IMR-90 (cell line): ENCODE results near the gene GARNL3. TPM values are rescaled to one million over a fixed set of nuclear protein-coding genes. Genes with fewer than 3 reads are reported as not detected.

Experiments used
- ATAC-seq: fragments of 200-7000 bp; cut with Tn5 transposase; 2 replicates; pipeline ENCODE4 v1.9.1; 2020; ENCODE audit warnings: low read depth, mild to moderate bottlenecking, moderate library complexity
- BruUV-seq: library from RNA; stranded (reverse); fragments of 400-500 nt; replicated peaks from 2 replicates; lab custom pipeline; 2021; lab: Mats Ljungman, UMichigan
- CTCF ChIA-PET: fragments of 300-600 bp; formaldehyde crosslinking; extraction: SDS; loops from one replicate; lab custom pipeline; 2021; ENCODE audit warnings: antibody characterized with exemption; lab: Yijun Ruan, JAX
- POLR2A ChIA-PET: fragments of 300-600 bp; sonication (Branson Sonifier 250); formaldehyde crosslinking; loops from one replicate; lab custom pipeline; 2022; ENCODE audit warnings: antibody characterized with exemption; ENCODE audit not compliant: unreplicated experiment; lab: Charles Lee
- DNase-seq: peaks from one replicate; pipeline ENCODE4 v3.0.0; 2013
- H2AFZ ChIP-seq: replicated peaks from 2 replicates; pipeline ENCODE3; 2013; ENCODE audit warnings: low read length, mild to moderate bottlenecking; ENCODE audit not compliant: poor library complexity
- H2AK5ac ChIP-seq: 2 replicates; pipeline ENCODE4 v1.6.1; 2013; ENCODE audit warnings: low read depth, low read length, inconsistent platforms
- H2AK9ac ChIP-seq: replicated peaks from 2 replicates; pipeline ENCODE3; 2013; ENCODE audit warnings: mild to moderate bottlenecking, low read depth, low read length, moderate library complexity; ENCODE audit not compliant: poor library complexity
- H2BK120ac ChIP-seq: 2 replicates; pipeline ENCODE4 v1.6.1; 2013; ENCODE audit warnings: low read depth, low read length, inconsistent platforms
- H2BK15ac ChIP-seq: 3 replicates; pipeline ENCODE4 v1.6.1; 2013; ENCODE audit warnings: low read depth, low read length, inconsistent platforms
- H2BK20ac ChIP-seq: 2 replicates; pipeline ENCODE4 v1.6.1; 2013; ENCODE audit warnings: low read depth, mild to moderate bottlenecking, inconsistent platforms, low read length, moderate library complexity
- H2BK5ac ChIP-seq: 2 replicates; pipeline ENCODE4 v1.6.1; 2013; ENCODE audit warnings: mild to moderate bottlenecking, low read depth, low read length, inconsistent platforms; ENCODE audit not compliant: poor library complexity, severe bottlenecking
- H3K14ac ChIP-seq: replicated peaks from 2 replicates; pipeline ENCODE4 v1.6.1; 2013; ENCODE audit warnings: low read depth, low read length, inconsistent platforms
- H3K18ac ChIP-seq: 2 replicates; pipeline ENCODE4 v1.6.1; 2013; ENCODE audit warnings: low read depth, low read length, control low read depth
- H3K23ac ChIP-seq: 2 replicates; pipeline ENCODE4 v1.6.1; 2013; ENCODE audit warnings: low read depth, low read length, inconsistent platforms
- H3K27ac ChIP-seq: 2 replicates; pipeline ENCODE4 v1.5.1; 2013; ENCODE audit warnings: mild to moderate bottlenecking, control low read depth, low read length; ENCODE audit not compliant: insufficient read depth
- H3K27me3 ChIP-seq: 2 replicates; pipeline ENCODE4 v1.6.1; 2013; ENCODE audit warnings: low read length; ENCODE audit not compliant: control insufficient read depth, insufficient read depth
- H3K36me3 ChIP-seq: 2 replicates; pipeline ENCODE4 v1.6.1; 2013; ENCODE audit warnings: low read length, mixed read lengths; ENCODE audit not compliant: control insufficient read depth, insufficient read depth
- H3K4ac ChIP-seq: 2 replicates; pipeline ENCODE4 v1.6.1; 2013; ENCODE audit warnings: low read depth, low read length, inconsistent platforms
- H3K4me1 ChIP-seq: 2 replicates; pipeline ENCODE4 v1.6.1; 2013; ENCODE audit warnings: low read length, mixed read lengths; ENCODE audit not compliant: control insufficient read depth, insufficient read depth
- H3K4me2 ChIP-seq: 2 replicates; pipeline ENCODE4 v1.6.1; 2013; ENCODE audit warnings: low read depth, mild to moderate bottlenecking, control low read depth, low read length, moderate library complexity
- H3K4me3 ChIP-seq: 2 replicates; pipeline ENCODE4 v1.5.1; 2013; ENCODE audit warnings: low read depth, mild to moderate bottlenecking, control low read depth, low read length, moderate library complexity; ENCODE audit not compliant: insufficient read depth
- H3K56ac ChIP-seq: 2 replicates; pipeline ENCODE4 v1.6.1; 2013; ENCODE audit warnings: low read length, inconsistent platforms; ENCODE audit not compliant: insufficient read depth; ENCODE audit errors: extremely low read depth
- H3K79me1 ChIP-seq, 2 experiments: 2 replicates each; pipeline ENCODE4 v1.6.1; 2013; ENCODE audit warnings: low read length in 2 of 2, inconsistent platforms in 1 of 2, low read depth in 1 of 2
- H3K9ac ChIP-seq: 2 replicates; pipeline ENCODE4 v1.6.1; 2013; ENCODE audit warnings: low read depth, low read length, control low read depth
- H3K9me1 ChIP-seq: 2 replicates; pipeline ENCODE4 v1.6.1; 2013; ENCODE audit warnings: low read length, inconsistent platforms; ENCODE audit not compliant: insufficient read depth
- H3K9me3 ChIP-seq: 2 replicates; pipeline ENCODE4 v1.6.1; 2013; ENCODE audit warnings: low read length; ENCODE audit not compliant: control insufficient read depth, insufficient read depth
- H4K20me1 ChIP-seq: 2 replicates; pipeline ENCODE4 v1.6.1; 2013; ENCODE audit warnings: low read length, inconsistent platforms; ENCODE audit not compliant: insufficient read depth
- H4K5ac ChIP-seq: 2 replicates; pipeline ENCODE4 v1.6.1; 2013; ENCODE audit warnings: mild to moderate bottlenecking, low read depth, low read length, control low read depth
- H4K8ac ChIP-seq, 2 experiments: 2 replicates each; pipeline ENCODE4 v1.6.1; 2013; ENCODE audit warnings: low read depth in 2 of 2, low read length in 2 of 2, control low read depth in 1 of 2, inconsistent platforms in 1 of 2
- H4K91ac ChIP-seq: 2 replicates; pipeline ENCODE4 v1.6.1; 2013; ENCODE audit warnings: low read depth, low read length, inconsistent platforms; ENCODE audit not compliant: insufficient read depth
- BHLHE40 ChIP-seq: fragments of 150-350 bp; IDR thresholded peaks from 2 replicates; pipeline ENCODE4 v1.6.1; 2016; ENCODE audit warnings: mild to moderate bottlenecking, low read depth, low read length
- CEBPB ChIP-seq: IDR thresholded peaks from 2 replicates; pipeline ENCODE4 v1.6.1; 2012; ENCODE audit warnings: low read depth, low read length, improper control_type of control experiment
- CHD1 ChIP-seq: IDR thresholded peaks from 2 replicates; pipeline ENCODE4 v1.6.1; 2012; ENCODE audit warnings: low read depth, low read length, improper control_type of control experiment
- MAZ ChIP-seq: IDR thresholded peaks from 2 replicates; pipeline ENCODE4 v1.6.1; 2012; ENCODE audit warnings: low read depth, mild to moderate bottlenecking, low read length, improper control_type of control experiment, moderate library complexity, borderline replicate concordance
- MXI1 ChIP-seq: IDR thresholded peaks from 2 replicates; pipeline ENCODE4 v1.6.1; 2012; ENCODE audit warnings: low read depth, mild to moderate bottlenecking, low read length, moderate library complexity, borderline replicate concordance
- POLR2A ChIP-seq: IDR thresholded peaks from 2 replicates; pipeline ENCODE4 v1.6.1; 2012; ENCODE audit warnings: mild to moderate bottlenecking, low read depth, low read length
- RAD21 ChIP-seq: IDR thresholded peaks from 2 replicates; pipeline ENCODE4 v1.6.1; 2012; ENCODE audit warnings: low read length, improper control_type of control experiment
- RCOR1 ChIP-seq: IDR thresholded peaks from 2 replicates; pipeline ENCODE4 v1.6.1; 2012; ENCODE audit warnings: mild to moderate bottlenecking, low read length, improper control_type of control experiment; ENCODE audit not compliant: insufficient replicate concordance
- RFX5 ChIP-seq: IDR thresholded peaks from 2 replicates; pipeline ENCODE4 v1.8.0; 2012; ENCODE audit warnings: low read depth, mild to moderate bottlenecking, low read length, moderate library complexity
- SMC3 ChIP-seq: fragments of 150-350 bp; IDR thresholded peaks from 2 replicates; pipeline ENCODE4 v1.6.1; 2016; ENCODE audit warnings: low read depth, mild to moderate bottlenecking, antibody characterized with exemption, low read length, moderate library complexity
- dilution Hi-C: fragments of 300-500 bp; cut with HindIII; formaldehyde crosslinking; loops from one replicate; pipeline ENCODE4 v1.14.3; 2018; ENCODE audit warnings: low sequenced_read_pairs; ENCODE audit not compliant: unreplicated experiment
- in situ Hi-C: fragments of 300-500 bp; cut with MboI; formaldehyde crosslinking; loops from 3 replicates; pipeline ENCODE4 v1.14.3; 2019; ENCODE audit warnings: low sequenced_read_pairs, inconsistent platforms, mixed read lengths
- intact Hi-C: fragments of 100-400 bp; cut with micrococcal nuclease; formaldehyde crosslinking; loops from 2 replicates; pipeline ENCODE4 v1.10.0; 2022
- polyA plus RNA-seq, 3 experiments: library from polyadenylated mRNA; depleted of rRNA; stranded (reverse); fragments of >200 nt; gene quantifications; 2 replicates each; pipeline ENCODE4 v1.2.3, GENCODE V29; 2012; ENCODE audit warnings: low replicate concordance in 1 of 3
- total RNA-seq: library from RNA; depleted of rRNA; stranded (reverse); fragments of >200 nt; gene quantifications from 2 replicates; pipeline ENCODE4 v1.2.3, GENCODE V29; 2012

The GARNL3 gene
- total and polyA plus RNA-seq, 2 of the 4 experiments (the other 2 are of a cell fraction) = 1.9 to 5.0 TPM

DNA sequence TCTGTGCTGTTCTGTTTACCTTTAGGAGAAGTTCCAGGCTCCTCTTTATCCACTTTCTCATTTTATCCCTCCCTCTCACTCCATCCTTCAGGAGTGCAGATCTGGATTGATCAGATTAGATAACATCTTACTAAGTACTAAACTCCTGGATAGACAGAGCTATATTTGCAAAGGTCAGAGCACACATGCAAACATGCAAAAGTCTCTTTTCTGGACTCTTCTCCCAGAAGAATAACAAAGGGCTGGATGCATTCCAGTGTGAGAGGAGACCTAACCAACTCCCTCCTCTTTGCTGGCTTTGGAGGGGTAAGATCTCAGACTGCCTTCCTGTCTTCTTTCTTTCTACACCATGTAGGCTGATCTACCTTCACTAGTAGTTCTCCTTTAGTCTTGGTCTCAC is 21.4 kb downstream of the GARNL3 start:
- intact Hi-C loops (loop anchor here (10.0 kb wide), 1 partner anchor 109 kb away; the partner anchor contains the start of gene SLC2A8), dilution Hi-C loops (no loop called here), in situ Hi-C loops (no loop called here)
- Histone ChIP-seq H3K4ac (no peak overlapping the region), H3K4me2 (no peak overlapping the region), H2BK120ac (no peak overlapping the region), H2AFZ (no peak overlapping the region), H3K56ac (no peak overlapping the region), H3K27me3 (no peaks in the 10 kb centered on the region; the same call in 1 of the 2 replicates), H3K79me1 (no peaks in the 10 kb centered on the region), H3K9me3 (no peaks in the 10 kb centered on the region), H4K8ac (no peak overlapping the region), H3K4me1 (peaks cover 2% of the 10 kb centered on the region; the same call in 1 of the 2 replicates), H3K36me3 (no peaks in the 10 kb centered on the region), H2AK9ac (no peak overlapping the region), H3K27ac (no peak overlapping the region), H3K14ac (no peak overlapping the region), H4K91ac (no peak overlapping the region), H4K5ac (no peak overlapping the region), H4K20me1 (no peaks in the 10 kb centered on the region), H3K9me1 (no peaks in the 10 kb centered on the region), H3K4me3 (no peak overlapping the region), H2BK5ac (no peak overlapping the region), H2BK20ac (no peak overlapping the region), H3K9ac (no peak overlapping the region), H3K23ac (no peak overlapping the region), H3K18ac (no peak overlapping the region), H2BK15ac (no peak overlapping the region), H2AK5ac (no peak overlapping the region)
- ATAC-seq (no peak), DNase-seq (no peak)
- ChIA-PET CTCF (no interaction called here), POLR2A (no interaction called here)
- no TSS peak for BruUV-seq
- TF ChIP-seq CEBPB = no peak
- TF ChIP-seq MXI1 = no peak
- TF ChIP-seq BHLHE40 = no peak
- no peak for TF ChIP-seq RAD21
- TF ChIP-seq POLR2A = no peak
- no peak for TF ChIP-seq CHD1
- no peak for TF ChIP-seq RFX5
- no peak for TF ChIP-seq RCOR1
- no peak for TF ChIP-seq MAZ
- TF ChIP-seq SMC3 = no peak
